ENCODE data around the gene MYO1C.

Gene MYO1C

DNA sequence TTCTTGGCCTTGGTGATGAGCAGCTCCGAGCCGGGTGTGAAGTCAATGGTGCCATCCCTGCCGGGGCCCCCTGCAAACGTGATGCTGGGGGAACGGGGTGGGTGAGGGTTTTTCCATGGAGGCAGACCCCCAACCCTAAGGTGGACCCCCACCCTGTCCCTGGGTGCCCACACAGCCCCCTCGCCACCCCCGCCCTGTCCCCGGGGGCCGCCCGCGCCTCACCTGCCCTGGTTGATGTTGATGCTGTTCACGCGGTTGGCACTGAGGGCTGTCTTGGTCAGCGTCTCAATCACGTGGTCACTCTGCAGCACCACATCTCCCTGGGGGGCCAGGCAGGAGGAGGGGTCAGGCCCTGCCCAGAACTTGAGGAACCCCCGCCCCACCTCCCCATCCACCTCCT is 25.2 kb downstream of the MYO1C start:
- Histone ChIP-seq H2AK5ac (ENCODE audit: low read length, severe bottlenecking) (no peak overlapping the region), H3K18ac (ENCODE audit: low read depth in 1 of 2, low read length in 2 of 2) (no peak overlapping the region), H3K9ac (ENCODE audit: low read length) (no peak overlapping the region), H2BK120ac (ENCODE audit: low read depth, low read length) (no peak overlapping the region), H2BK12ac (ENCODE audit: low read length in 2 of 2) (no peak overlapping the region), H3K4me2 (ENCODE audit: low read length, poor library complexity, severe bottlenecking) (no peak overlapping the region), H4K8ac (ENCODE audit: low read length) (no peak overlapping the region), H2AFZ (ENCODE audit: low read depth, low read length) (no peak overlapping the region), H3K79me1 (replicated peaks; ENCODE audit: low read length, poor library complexity, severe bottlenecking) (peaks cover 22% of the 10 kb centered on the region), H2BK15ac (ENCODE audit: low read depth, poor library complexity, severe bottlenecking) (no peak overlapping the region), H3K36me3 (ENCODE audit: control insufficient read depth in 1 of 2, insufficient read depth in 2 of 2, low read depth in 1 of 2, low read length in 2 of 2) (peaks cover 77 to 88% of the 10 kb centered on the region in 2 experiments), H3K14ac (ENCODE audit: low read length in 2 of 2) (no peak overlapping the region), H3K4me1 (ENCODE audit: control insufficient read depth, insufficient read depth, low read depth, low read length) (peaks cover 6% of the 10 kb centered on the region), H2BK5ac (ENCODE audit: low read depth, low read length, poor library complexity, severe bottlenecking) (no peak overlapping the region), H3K4ac (ENCODE audit: low read depth in 1 of 2, low read length in 2 of 2) (no peak overlapping the region), H3K9me3 (ENCODE audit: control insufficient read depth, low read length) (no peaks in the 10 kb centered on the region), H3K4me3 (ENCODE audit: insufficient read depth in 1 of 2, low read depth in 1 of 2, low read length in 2 of 2) (no peak overlapping the region), H3K27me3 (ENCODE audit: control insufficient read depth in 1 of 2, insufficient read depth in 1 of 2, low read length in 2 of 2) (no peaks in the 10 kb centered on the region), H3K23ac (ENCODE audit: low read length in 2 of 2) (no peak overlapping the region), H4K91ac (ENCODE audit: low read length) (no peak overlapping the region), H3K27ac (ENCODE audit: low read length, poor library complexity, severe bottlenecking) (no peak overlapping the region)
- DNase-seq = no peak
- WGBS = 96% methylated on average over 8 of the region's 16 CpGs

DNA sequence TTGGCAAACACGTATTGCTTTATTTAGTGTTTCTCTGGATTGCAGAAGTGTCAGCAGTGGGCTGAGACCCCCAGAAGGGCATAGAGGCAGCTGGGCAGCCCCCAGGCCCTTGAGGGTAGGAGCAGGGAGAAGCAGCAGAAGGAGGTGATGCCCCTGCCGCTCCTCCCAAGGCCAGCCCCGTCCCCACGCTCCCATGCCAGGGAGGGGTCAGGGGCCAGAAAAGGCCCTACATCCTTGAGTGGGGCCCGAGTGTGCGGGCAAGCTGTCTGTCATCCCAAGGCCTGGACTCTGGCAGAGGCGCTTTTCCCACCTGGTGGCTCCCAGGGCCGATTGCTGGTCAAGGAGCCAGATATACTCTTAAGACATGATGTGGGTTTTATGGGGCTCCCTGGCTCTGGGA is 28.3 kb downstream of the MYO1C start:
- Histone ChIP-seq H3K4me2 (ENCODE audit: low read length, poor library complexity, severe bottlenecking) (no peak overlapping the region), H2BK5ac (ENCODE audit: low read depth, low read length, poor library complexity, severe bottlenecking) (no peak overlapping the region), H3K79me1 (replicated peaks; ENCODE audit: low read length, poor library complexity, severe bottlenecking) (peaks cover 8% of the 10 kb centered on the region), H3K14ac (ENCODE audit: low read length in 2 of 2) (no peak overlapping the region), H3K4me1 (ENCODE audit: control insufficient read depth, insufficient read depth, low read depth, low read length) (peaks cover 12% of the 10 kb centered on the region), H3K23ac (ENCODE audit: low read length in 2 of 2) (no peak overlapping the region), H3K36me3 (ENCODE audit: control insufficient read depth in 1 of 2, insufficient read depth in 2 of 2, low read depth in 1 of 2, low read length in 2 of 2) (peaks cover 57% of the 10 kb centered on the region in 2 experiments), H2BK15ac (ENCODE audit: low read depth, poor library complexity, severe bottlenecking) (no peak overlapping the region), H3K18ac (ENCODE audit: low read depth in 1 of 2, low read length in 2 of 2) (no peak overlapping the region), H3K27ac (ENCODE audit: low read length, poor library complexity, severe bottlenecking) (no peak overlapping the region), H2BK120ac (ENCODE audit: low read depth, low read length) (no peak overlapping the region), H3K9ac (ENCODE audit: low read length) (no peak overlapping the region), H3K9me3 (ENCODE audit: control insufficient read depth, low read length) (no peaks in the 10 kb centered on the region), H3K4ac (ENCODE audit: low read depth in 1 of 2, low read length in 2 of 2) (no peak overlapping the region), H3K4me3 (ENCODE audit: insufficient read depth in 1 of 2, low read depth in 1 of 2, low read length in 2 of 2) (no peak overlapping the region), H4K8ac (ENCODE audit: low read length) (no peak overlapping the region), H2AFZ (ENCODE audit: low read depth, low read length) (no peak overlapping the region), H3K27me3 (ENCODE audit: control insufficient read depth in 1 of 2, insufficient read depth in 1 of 2, low read length in 2 of 2) (no peaks in the 10 kb centered on the region), H2AK5ac (ENCODE audit: low read length, severe bottlenecking) (no peak overlapping the region), H4K91ac (ENCODE audit: low read length) (no peak overlapping the region), H2BK12ac (ENCODE audit: low read length in 2 of 2) (no peak overlapping the region)
- WGBS = 92% methylated on average over 8 of the region's 8 CpGs
- DNase-seq = no peak

DNA sequence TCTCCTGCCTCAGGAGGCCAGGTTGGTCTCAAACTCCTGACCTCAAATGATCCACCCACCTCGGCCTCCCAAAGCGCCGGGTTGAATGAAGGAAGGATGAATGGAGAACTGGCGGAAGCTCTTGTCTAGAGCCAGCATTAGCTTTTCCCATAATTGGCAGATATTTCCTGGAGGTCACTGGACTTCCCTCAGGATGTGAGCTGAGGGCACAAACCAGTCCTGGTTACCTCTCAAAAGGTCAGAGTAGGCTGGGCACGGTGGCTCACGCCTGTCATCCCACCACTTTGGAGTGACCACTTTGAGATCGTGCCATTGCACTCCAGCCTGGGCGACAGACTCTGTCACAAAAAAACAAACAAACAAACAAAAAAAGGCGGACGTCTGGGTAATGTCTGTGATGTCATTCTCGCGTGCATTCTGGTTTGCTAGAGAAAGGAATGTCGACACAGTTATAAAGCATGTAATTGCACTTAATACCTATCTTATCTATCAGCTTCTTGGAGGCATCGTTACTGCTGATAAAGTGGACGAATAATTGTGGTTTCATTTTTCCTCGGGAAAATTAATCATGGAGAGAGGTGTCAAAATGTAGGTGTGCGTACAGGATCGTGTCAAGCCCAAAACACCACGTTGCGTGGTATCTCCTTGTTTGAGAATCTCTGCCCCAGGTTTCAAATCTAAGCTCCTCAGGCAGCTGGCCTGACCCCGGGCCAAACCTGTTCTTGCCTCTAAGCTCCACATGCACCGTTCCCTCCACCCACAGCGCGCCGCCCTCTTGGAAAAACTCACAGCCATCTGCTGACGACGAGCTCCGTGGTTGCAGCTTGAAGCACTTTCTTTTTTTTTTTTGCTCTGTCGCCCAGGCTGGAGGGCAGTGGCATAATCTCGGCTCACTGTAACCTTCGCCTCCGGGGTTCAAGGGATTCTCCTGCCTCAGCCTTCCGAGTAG is 30.0 kb downstream of the MYO1C start:
- Histone ChIP-seq H2AK5ac (ENCODE audit: low read length, severe bottlenecking) (no peak overlapping the region), H4K91ac (ENCODE audit: low read length) (no peak overlapping the region), H3K4me3 (ENCODE audit: insufficient read depth in 1 of 2, low read depth in 1 of 2, low read length in 2 of 2) (no peak overlapping the region), H2BK5ac (ENCODE audit: low read depth, low read length, poor library complexity, severe bottlenecking) (peak overlapping the region; percentile 24), H3K4me1 (ENCODE audit: control insufficient read depth, insufficient read depth, low read depth, low read length) (peaks cover 12% of the 10 kb centered on the region), H3K9ac (ENCODE audit: low read length) (no peak overlapping the region), H3K4me2 (ENCODE audit: low read length, poor library complexity, severe bottlenecking) (no peak overlapping the region), H3K14ac (ENCODE audit: low read length in 2 of 2) (no peak overlapping the region), H3K27ac (ENCODE audit: low read length, poor library complexity, severe bottlenecking) (no peak overlapping the region), H3K27me3 (ENCODE audit: control insufficient read depth in 1 of 2, insufficient read depth in 1 of 2, low read length in 2 of 2) (no peaks in the 10 kb centered on the region), H3K4ac (ENCODE audit: low read depth in 1 of 2, low read length in 2 of 2) (no peak overlapping the region), H4K8ac (ENCODE audit: low read length) (no peak overlapping the region), H3K23ac (ENCODE audit: low read length in 2 of 2) (peak overlapping the region in 1 of 2 experiments; percentile 32), H2AFZ (ENCODE audit: low read depth, low read length) (no peak overlapping the region), H2BK12ac (ENCODE audit: low read length in 2 of 2) (no peak overlapping the region), H3K36me3 (ENCODE audit: control insufficient read depth in 1 of 2, insufficient read depth in 2 of 2, low read depth in 1 of 2, low read length in 2 of 2) (peaks cover 40 to 41% of the 10 kb centered on the region in 2 experiments), H3K79me1 (replicated peaks; ENCODE audit: low read length, poor library complexity, severe bottlenecking) (no peaks in the 10 kb centered on the region), H2BK120ac (ENCODE audit: low read depth, low read length) (no peak overlapping the region), H3K9me3 (ENCODE audit: control insufficient read depth, low read length) (no peaks in the 10 kb centered on the region), H2BK15ac (ENCODE audit: low read depth, poor library complexity, severe bottlenecking) (no peak overlapping the region), H3K18ac (ENCODE audit: low read depth in 1 of 2, low read length in 2 of 2) (no peak overlapping the region)
- DNase-seq = peak; percentile 51
- WGBS = 90% methylated on average over 27 of the region's 33 CpGs

- no peak overlapping the region for H2AFZ ChIP-seq (ENCODE audit: low read depth, low read length)
- no peak overlapping the region for H4K8ac ChIP-seq (ENCODE audit: low read length)
- no peak overlapping the region for H2BK5ac ChIP-seq (ENCODE audit: low read depth, low read length, poor library complexity, severe bottlenecking)
- no peak overlapping the region for H3K4ac ChIP-seq (ENCODE audit: low read depth in 1 of 2, low read length in 2 of 2)
- no peak overlapping the region for H2BK12ac ChIP-seq (ENCODE audit: low read length in 2 of 2)
- H3K14ac ChIP-seq (ENCODE audit: low read length in 2 of 2) = no peak overlapping the region
- no peak overlapping the region for H3K4me2 ChIP-seq (ENCODE audit: low read length, poor library complexity, severe bottlenecking)
- H3K27me3 ChIP-seq (ENCODE audit: control insufficient read depth in 1 of 2, insufficient read depth in 1 of 2, low read length in 2 of 2) = no peaks in the 10 kb centered on the region
- no peak overlapping the region for H2AK5ac ChIP-seq (ENCODE audit: low read length, severe bottlenecking)
- H3K4me3 ChIP-seq (ENCODE audit: insufficient read depth in 1 of 2, low read depth in 1 of 2, low read length in 2 of 2) = no peak overlapping the region
- no peak overlapping the region for H2BK120ac ChIP-seq (ENCODE audit: low read depth, low read length)
- no peak overlapping the region for H3K9ac ChIP-seq (ENCODE audit: low read length)
- H3K18ac ChIP-seq (ENCODE audit: low read depth in 1 of 2, low read length in 2 of 2) = no peak overlapping the region
- H4K91ac ChIP-seq (ENCODE audit: low read length) = no peak overlapping the region
- WGBS = 92% methylated on average over 18 of the region's 18 CpGs
- H3K36me3 ChIP-seq (ENCODE audit: control insufficient read depth in 1 of 2, insufficient read depth in 2 of 2, low read depth in 1 of 2, low read length in 2 of 2) = peaks cover 30 to 34% of the 10 kb centered on the region in 2 experiments
- no peak overlapping the region for H3K27ac ChIP-seq (ENCODE audit: low read length, poor library complexity, severe bottlenecking)
- H3K23ac ChIP-seq (ENCODE audit: low read length in 2 of 2) = no peak overlapping the region
- peaks cover 16% of the 10 kb centered on the region for H3K4me1 ChIP-seq (ENCODE audit: control insufficient read depth, insufficient read depth, low read depth, low read length)
- no peaks in the 10 kb centered on the region for H3K9me3 ChIP-seq (ENCODE audit: control insufficient read depth, low read length)
- no peak overlapping the region for H2BK15ac ChIP-seq (ENCODE audit: low read depth, poor library complexity, severe bottlenecking)
- H3K79me1 ChIP-seq (replicated peaks; ENCODE audit: low read length, poor library complexity, severe bottlenecking) = peaks cover 4% of the 10 kb centered on the region
- DNase-seq = no peak
Measured at GRCh38 chr17:1461198-1461944, 31.1 kb downstream of the MYO1C start.

Measured in mesenchymal stem cell (in vitro differentiated cells and primary cell).